C4-2B (cell line): Measurements from ENCODE around the gene CDK6.

ENCODE experiments used
- H3K27ac ChIP-seq: fragments of 450-650 bp; 2 replicates; pipeline ENCODE4 v1.5.1; 2017
- CTCF ChIP-seq: fragments of 450-650 bp; conservative IDR thresholded peaks from 2 replicates; pipeline ENCODE4 v1.5.1; 2017; ENCODE audit warnings: mild to moderate bottlenecking
- ZFX ChIP-seq: fragments of 450-650 bp; IDR thresholded peaks from 2 replicates; pipeline ENCODE4 v1.6.1; 2017

Gene CDK6

GRCh38 chr7:92598310-92598981, 237.9 kb downstream of the CDK6 start:
- no peak overlapping the region for H3K27ac ChIP-seq
- TF ChIP-seq CTCF: no peak
- no peak for TF ChIP-seq ZFX

- TF ChIP-seq CTCF: no peak
- no peak for TF ChIP-seq ZFX
- no peak overlapping the region for H3K27ac ChIP-seq
These were observed 241.1 kb downstream of the CDK6 start for GRCh38 chr7:92595281-92595680.

- H3K27ac ChIP-seq: no peak overlapping the region
These were observed 241.6 kb downstream of the CDK6 start for GRCh38 chr7:92594746-92595145.

GRCh38 chr7:92590711-92591310, 245.6 kb downstream of the CDK6 start:
- peak overlapping the region; percentile 83; the same call in 1 of the 2 replicates for H3K27ac ChIP-seq
- TF ChIP-seq CTCF: no peak
- no peak for TF ChIP-seq ZFX

More at GRCh38 chr7:92594746-92595145, 241.6 kb downstream of the CDK6 start:
- TF ChIP-seq CTCF (no peak), ZFX (no peak)

- H3K27ac ChIP-seq: peak overlapping the region; percentile 83
- TF ChIP-seq ZFX: no peak
- TF ChIP-seq CTCF: no peak
These were observed 247.3 kb downstream of the CDK6 start for GRCh38 chr7:92589056-92589455.

GRCh38 chr7:92588561-92588960, 247.8 kb downstream of the CDK6 start:
- H3K27ac ChIP-seq: no peak overlapping the region
- TF ChIP-seq ZFX: no peak
- no peak for TF ChIP-seq CTCF

- TF ChIP-seq CTCF (no peak), ZFX (no peak)
- no peak overlapping the region for H3K27ac ChIP-seq
These were observed 249.5 kb downstream of the CDK6 start for GRCh38 chr7:92586841-92587240.
